ENCODE data around the gene TRIM7.
"Not testable (repeated sequence)": the region's sequence is repeated elsewhere in the genome, so short reads cannot be mapped to it uniquely, and the experiment has no call there.

TRIM7 gene

GRCh38 chr5:181190711-181191525 lies 14.1 kb downstream of the TRIM7 start:
- DNase-seq: peak; percentile 83

DNA sequence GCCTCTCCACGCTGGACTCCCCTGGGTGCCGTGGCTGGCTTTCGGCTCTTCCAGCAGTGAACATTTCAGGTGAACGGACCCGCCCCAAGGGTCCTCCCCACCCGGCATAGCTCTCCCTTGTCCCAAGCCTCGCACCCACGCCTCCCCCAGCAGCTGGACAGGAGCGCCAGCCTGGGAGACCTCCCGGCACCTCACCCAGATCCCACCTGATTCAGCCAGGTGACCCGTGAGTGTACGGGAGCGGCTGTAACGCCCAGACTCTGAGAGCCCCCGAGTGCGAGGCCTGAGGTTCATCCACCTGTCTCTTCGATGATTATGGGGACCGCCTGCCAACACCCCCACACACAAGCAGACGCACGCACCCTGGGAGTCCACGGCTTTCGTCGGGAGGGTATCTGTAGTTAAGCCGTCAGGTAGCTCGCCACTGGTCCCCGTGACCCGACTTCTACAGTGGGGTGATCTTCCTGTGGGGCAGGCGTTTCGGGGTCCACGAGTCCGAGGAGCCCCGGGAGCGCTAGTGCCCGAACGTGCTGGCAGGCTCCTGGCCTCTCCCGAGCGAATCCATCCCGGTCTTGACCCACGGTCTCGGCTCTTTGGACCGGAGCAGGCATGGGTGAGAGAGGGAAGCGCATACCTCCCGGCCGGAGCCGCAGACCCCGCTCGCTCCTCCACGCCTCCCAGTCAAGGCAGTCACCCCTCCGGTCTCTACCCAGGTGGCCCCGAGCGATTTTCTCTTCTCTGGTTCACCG lies 14.9 kb downstream of the TRIM7 start:
- DNase-seq: peak; percentile 83

GRCh38 chr5:181189363-181189961 lies 15.5 kb downstream of the TRIM7 start:
- peak; percentile 87 for DNase-seq

DNA sequence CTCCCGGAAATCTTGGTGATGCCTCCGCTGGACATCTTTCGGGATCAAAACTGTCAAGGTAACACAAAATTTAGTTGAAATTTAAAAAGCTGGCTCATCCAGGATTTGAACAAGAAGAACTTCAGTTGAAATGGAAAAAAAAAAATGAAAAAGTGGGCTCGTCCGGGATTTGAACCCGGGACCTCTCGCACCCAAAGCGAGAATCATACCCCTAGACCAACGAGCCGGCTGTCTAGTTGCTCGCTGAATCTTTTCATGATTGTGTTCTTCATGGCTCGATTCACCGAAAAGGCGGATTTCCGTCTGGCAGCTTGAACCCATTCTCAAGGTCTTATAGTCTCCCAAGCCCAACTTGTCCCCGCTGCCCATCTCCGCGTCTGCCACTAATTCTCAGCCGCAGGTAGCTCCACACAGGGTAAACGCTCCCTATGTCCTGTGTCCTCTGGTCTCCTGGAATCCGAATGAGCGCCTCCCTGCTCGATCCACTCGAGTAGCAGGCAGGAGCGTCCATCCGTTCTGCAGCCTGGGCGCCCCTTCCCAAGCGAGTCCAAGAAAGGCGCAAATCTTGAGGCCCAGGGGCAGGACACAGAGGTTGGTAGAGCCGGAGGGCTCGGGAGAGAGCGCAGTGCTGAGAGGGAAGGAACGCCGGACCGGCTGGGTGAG lies 16.2 kb downstream of the TRIM7 start:
- DNase-seq: peak; percentile 93

GRCh38 chr5:181187500-181188213 lies 17.3 kb downstream of the TRIM7 start:
- peak; percentile 80 for DNase-seq

- DNase-seq: no peak
Observed at GRCh38 chr5:181186986-181187499, 18.0 kb downstream of the TRIM7 start.

DNA sequence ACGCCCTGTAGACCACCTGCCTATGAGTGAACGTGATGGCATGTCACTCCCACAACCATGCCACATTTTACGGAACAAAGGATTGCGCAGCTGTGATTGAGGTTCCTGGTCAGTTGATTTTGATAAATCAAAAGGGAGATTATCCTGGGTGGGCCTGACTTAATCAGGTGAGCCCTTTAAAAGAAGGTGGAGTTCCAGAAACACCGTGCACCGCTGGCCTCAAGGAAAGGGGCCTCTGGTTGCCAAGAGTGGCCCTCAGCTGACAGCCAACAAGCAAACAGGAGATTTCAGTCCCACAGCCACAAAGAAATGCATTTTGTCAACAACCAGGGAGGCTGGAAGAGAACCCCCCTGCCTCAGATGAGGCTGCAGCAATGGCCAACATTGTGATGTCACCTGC lies 19.0 kb downstream of the TRIM7 start:
- DNase-seq: no peak

- no peak for DNase-seq
Observed at GRCh38 chr5:181185560-181185959, 19.4 kb downstream of the TRIM7 start.

- DNase-seq: no peak
Observed at GRCh38 chr5:181184845-181185216, 20.2 kb downstream of the TRIM7 start.

DNA sequence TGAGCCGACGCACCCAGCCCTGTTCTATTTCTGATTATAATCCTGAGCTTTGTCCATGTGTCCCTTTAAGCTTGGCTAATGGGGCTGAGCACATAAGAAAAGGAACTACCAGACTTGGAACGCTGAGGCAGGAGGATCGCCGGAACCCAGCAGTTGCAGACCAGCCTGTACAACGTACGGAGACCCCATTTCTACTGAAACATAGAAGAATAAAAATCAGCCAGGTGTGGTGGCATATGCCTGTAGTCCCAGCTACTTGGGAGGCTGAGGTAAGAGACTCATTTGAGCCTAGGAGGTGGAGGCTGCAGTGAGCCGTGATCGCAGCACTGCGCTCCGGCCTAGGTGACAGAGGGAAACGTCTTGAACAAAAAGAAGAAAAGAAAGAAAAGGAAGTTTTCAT lies 22.3 kb downstream of the TRIM7 start:
- no peak for DNase-seq

- peak; percentile 85 for DNase-seq
Observed at GRCh38 chr5:181181650-181182565, 23.1 kb downstream of the TRIM7 start.

DNA sequence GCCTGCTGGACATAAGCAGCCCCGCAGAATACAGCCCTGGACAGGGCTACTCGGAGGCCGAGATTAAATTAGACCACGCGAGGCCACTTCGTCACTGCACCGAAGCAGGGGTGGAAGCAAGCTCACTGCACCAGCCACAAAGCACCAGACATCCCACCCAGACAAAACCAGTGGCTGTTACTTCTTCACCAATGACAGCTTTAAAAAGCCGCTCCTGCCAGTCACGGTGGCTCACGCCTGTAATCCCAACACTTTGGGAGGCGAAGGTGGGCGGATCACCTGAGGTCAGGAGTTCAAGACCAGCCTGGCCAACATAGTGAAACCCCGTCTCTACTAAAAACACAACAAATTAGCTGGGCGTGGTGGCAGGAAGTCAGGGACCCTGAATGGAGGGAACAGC lies 27.4 kb downstream of the TRIM7 start:
- not testable (repeated sequence) for DNase-seq

DNA sequence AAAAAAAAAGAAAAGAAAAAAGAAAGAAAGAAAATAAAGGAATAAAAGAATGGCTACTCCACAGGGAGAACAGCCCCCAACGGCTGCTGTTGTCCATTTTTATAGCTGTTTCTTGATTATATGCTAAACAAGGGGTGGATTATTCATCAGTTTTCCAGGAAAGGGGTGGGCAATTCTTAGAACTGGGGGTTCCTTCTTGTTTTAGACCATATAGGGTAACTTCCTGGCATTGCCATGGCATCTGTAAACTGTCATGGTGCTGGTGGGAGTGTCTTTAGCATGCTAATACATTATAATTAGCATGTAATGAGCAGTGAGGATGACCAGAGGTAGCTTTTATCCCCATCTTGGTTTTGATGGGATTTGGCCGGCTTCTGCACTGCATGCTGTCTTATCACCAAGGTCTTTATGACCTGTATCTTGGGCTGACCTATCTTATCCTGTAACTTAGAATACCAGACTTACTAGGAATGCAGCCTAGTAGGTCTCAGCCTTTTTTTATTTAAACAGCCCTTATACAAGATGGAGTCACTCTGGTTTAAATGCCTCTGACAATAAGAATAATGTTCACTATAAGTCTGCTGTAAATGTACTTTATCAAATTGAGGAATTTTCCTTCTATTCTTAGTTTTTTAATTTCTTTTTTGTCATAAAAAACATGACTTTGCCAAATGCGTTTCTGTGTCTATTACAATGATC lies 28.6 kb downstream of the TRIM7 start:
- DNase-seq: no peak

- peak; percentile 84 for DNase-seq
Observed at GRCh38 chr5:181173420-181174342, 31.3 kb downstream of the TRIM7 start.

GRCh38 chr5:181173027-181173419 lies 32.0 kb downstream of the TRIM7 start:
- no peak for DNase-seq

DNA sequence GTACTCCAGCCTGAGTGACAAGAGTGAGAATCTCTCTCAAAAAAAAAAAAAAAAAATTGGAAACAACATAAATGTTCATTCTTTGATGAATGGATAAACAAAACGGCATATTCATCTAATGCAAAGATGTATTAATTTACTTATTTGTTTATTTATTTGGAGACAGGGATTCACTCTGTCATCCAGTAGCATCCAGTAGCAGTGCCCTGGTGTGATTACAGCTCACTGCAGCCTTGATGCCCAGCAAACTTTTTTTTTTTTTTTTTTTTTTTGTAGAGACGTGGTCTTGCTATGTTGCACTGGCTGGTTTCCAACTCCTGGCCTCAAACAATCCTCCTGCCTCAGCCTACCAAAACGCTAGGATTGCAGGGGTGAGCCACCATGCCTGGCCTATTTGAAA lies 33.2 kb downstream of the TRIM7 start:
- no peak for DNase-seq

DNA sequence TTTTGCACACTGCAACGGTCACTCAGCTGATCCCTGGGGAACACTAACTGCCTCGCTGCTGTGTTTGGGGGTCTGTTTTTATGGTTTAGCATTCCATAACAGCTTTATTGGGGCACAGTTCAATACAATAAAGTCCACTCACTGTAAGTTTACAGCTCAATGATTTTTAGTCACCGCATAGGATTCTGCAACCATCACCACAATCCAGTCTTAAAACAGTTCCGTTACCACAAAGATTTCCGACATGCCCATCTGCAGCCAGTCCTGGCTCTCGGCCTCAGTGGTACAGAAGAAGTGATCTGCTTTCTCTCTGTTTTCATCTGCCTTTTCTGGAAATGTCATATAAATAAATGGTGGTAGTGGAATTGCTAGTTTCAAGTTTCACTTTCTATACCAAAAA lies 34.0 kb downstream of the TRIM7 start:
- DNase-seq: peak; percentile 39

DNA sequence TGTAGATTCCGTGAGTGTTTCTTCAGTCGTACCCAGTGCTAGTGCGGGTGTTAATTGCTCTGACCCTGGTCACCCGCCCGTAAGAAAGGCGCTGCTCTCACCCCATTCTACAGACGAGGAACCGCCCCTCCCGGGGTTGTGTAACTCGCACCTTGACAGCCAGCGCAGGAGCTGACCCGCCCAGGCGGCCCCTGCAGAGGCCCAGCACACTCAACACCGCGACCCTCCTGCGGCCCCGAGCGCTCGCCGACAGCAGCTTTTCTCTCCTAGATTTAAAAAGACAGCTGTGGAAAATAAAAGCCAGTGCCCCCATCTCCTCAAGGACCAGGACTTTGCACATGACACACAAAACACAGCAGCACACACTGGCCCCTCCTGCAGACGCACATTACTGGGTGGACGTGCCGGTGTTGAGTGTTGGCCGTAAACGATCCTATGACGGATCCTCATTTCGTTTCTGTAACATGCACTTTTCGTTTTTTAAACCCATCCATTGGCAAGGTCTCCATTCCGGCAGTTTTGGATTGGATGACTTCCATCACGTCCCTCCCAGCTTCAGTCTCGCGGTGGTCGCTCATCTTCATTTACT lies 34.7 kb downstream of the TRIM7 start:
- peak; percentile 59 for DNase-seq

Measured in activated effector memory CD4-positive, alpha-beta T cell treated with anti-CD3 and anti-CD28 coated beads, Interleukin-2, amount 50 U/mL, for 16 hours (primary cell).